Subcutaneous adipose tissue (tissue), 4 donors: ENCODE results near the gene CRLF1. TPM values are rescaled to one million over a fixed set of nuclear protein-coding genes. Genes with fewer than 3 reads are reported as not detected.

Source experiments
- total RNA-seq, 4 donors: library from RNA; depleted of rRNA; stranded (reverse); fragments of >200 nt; gene quantifications; one replicate each; pipeline ENCODE4 v1.1.0, GENCODE V29; 2016
- TF ChIP-seq, protein P1 (sequence below): fragments of 450-650 bp; IDR thresholded peaks from one replicate; pipeline ENCODE4 v1.5.1; 2016; ENCODE audit warnings: low read depth, mild to moderate bottlenecking, control low read depth, antibody characterized with exemption, moderate library complexity

CRLF1 gene
- total RNA-seq, 4 donors from 2014 or later = 28.5 to 117 (median 84.3) TPM

DNA sequence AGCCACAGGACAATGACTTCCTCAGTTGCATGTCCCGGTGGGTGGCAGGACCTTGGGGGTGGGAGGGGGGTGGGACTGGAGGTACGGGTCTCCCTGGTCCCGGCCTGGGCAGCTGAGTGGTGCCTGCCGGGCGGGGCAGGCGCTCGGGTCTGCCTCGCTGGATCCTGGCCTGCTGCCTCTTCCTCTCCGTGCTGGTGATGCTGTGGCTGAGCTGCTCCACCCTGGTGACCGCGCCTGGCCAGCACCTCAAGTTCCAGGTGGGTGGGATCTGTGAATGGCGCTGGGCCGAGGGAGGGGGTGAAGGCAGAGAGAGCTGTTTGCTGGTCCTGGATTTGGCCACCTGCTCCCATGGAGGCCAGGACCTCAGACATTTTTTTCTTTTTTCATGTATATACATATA, 11.6 kb upstream of the CRLF1 start:
- TF ChIP-seq, protein P1, sequence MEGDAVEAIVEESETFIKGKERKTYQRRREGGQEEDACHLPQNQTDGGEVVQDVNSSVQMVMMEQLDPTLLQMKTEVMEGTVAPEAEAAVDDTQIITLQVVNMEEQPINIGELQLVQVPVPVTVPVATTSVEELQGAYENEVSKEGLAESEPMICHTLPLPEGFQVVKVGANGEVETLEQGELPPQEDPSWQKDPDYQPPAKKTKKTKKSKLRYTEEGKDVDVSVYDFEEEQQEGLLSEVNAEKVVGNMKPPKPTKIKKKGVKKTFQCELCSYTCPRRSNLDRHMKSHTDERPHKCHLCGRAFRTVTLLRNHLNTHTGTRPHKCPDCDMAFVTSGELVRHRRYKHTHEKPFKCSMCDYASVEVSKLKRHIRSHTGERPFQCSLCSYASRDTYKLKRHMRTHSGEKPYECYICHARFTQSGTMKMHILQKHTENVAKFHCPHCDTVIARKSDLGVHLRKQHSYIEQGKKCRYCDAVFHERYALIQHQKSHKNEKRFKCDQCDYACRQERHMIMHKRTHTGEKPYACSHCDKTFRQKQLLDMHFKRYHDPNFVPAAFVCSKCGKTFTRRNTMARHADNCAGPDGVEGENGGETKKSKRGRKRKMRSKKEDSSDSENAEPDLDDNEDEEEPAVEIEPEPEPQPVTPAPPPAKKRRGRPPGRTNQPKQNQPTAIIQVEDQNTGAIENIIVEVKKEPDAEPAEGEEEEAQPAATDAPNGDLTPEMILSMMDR = no peak

DNA sequence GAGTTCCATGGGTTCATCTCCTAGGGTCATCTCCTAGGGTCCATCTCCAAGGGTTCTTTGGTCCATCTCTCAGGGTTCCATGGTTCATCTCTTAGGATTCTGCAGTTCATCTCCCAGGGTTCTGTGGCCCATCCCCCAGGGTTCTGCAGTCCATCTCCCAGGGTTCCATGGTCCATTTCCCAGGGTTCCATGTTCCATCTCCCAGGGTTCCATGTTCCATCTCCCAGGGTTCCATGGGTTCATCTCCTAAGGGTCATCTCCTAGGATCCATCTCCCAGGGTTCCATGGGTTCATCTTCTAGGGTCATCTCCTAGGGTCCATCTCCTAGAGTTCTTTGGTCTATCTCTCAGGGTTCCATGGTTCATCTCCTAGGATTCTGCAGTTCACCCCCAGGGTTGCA, 11.0 kb upstream of the CRLF1 start:
- TF ChIP-seq, protein P1 = no peak

DNA sequence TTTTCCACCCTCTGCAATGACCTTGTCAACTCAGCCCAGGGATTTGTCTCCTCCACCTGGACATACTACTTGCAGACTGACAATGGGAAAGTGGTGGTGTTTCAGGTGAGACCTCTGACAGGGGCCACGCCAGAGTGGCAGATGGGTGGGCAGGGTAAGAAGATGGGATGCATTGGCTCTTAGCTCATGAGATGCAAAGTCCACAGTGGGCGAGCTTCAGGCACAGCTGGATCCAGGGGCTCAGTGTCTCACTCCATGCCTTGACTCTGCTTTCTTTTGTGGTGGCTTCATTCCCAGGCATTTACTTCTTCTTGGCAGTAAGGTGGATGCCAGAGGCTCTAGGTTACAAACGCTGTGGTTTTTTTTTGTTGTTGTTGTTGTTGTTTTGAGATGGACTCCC, 9.4 kb upstream of the CRLF1 start:
- TF ChIP-seq, protein P1 = no peak

DNA sequence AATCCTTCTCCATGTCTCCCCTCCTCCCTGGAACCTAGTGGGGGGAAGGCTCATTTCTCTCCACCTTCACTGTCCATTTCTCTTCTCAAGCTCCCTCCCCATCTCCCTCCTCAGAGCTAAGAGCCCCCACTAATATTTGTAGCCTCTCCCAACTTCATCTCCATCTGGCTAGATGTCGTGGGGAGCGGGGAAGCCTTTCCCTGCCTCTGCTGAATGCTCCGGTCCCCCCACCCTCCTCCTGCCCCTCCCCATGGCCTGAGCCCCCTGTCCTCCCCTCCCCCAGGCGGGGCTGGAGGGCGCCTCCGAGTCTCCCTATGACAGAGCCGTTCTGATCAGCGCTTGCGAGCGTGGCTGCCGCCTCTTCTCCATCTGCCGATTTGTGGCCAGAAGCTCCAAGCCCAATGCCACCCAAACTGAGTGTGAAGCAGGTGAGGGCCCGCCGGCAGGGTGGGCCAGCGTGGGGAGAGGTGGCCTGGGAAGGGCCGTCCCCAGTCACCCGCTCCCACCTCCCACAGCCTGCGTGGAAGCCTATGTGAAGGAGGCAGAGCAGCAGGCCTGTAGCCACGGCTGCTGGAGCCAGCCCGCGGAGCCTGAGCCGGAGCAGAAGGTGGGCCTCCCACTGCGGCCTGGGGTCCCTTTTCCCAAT, 7.1 kb upstream of the CRLF1 start:
- TF ChIP-seq, protein P1 = no peak

DNA sequence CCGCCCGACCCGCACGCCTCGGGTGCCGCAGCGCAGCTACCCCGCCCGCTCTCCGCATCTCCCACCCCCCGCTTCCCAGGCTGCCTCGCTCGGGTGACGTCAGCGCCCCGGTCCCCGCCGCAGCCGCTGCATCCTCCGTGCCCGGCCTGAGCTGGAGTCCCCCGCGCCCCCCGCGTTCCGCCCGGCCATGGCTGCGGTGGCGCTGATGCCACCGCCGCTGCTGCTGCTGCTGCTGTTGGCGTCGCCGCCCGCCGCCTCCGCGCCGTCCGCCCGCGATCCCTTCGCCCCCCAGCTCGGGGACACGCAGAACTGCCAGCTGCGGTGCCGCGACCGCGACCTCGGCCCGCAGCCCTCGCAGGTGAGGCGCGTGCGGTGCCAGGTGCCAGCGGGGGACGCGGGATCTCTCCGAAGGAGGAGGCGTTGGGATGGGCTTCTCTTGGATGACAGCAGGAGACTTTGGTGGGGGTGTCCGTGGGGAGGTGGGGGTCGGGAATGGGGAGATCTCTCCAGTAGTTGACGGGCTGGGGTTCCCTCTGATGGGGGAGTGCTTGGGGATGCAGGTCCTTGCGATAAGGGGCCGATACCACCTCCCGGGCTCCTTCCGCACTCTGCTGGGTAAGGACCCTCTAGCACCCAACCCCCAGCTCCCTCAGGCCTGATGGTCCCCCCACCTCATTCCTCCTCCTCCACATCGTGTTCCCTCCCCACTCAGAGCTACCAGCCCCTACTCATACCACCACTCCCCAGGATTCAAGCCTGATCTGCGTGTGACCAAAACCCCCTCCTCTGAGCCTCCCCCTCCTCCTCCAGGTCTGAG, 6.4 kb upstream of the CRLF1 start, which contains the start of gene TMEM59L:
TMEM59L (plus strand) TSS at position 99 of the 817 bp plus-strand sequence; CDS start at position 188, 89 bp downstream.
- TF ChIP-seq, protein P1 = no peak

DNA sequence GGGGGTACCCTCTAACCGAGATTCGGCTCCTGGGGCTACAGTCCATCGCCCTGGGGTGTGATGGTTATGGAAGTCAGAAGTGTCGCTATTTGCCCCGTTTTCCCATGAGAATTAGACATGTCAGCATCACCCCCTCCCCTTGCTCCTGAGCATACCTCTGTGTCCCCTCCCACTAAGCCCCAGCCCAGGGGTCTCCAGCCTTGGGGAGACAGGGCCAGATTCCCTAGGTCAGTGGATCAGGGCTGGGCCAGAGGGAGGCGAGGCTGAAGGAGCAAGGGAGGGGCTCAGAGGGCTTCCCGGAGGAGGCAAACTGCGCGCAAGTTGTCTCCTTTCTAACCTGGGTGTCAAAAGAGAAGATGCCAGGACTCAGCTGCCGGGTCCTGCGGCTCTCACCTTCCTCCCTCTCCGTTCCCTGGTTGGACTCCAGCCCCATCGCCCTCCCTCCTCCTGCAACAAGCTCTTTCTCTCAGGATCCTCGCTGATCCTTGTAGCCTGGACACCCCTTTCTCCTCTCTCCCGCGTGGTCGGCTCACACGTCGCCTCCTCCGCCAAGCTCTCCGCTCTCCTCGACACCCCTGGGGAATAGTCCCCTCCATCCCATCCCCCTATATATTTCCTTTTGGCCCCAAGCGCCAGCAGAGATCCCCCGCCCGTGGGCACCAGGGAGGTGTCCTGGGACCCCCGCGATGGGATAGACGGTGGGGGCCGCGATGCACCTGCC, 5.6 kb upstream of the CRLF1 start:
- TF ChIP-seq, protein P1 = no peak
